NOMO-1 treated with DMSO at 0.1 percent for 48 hours (cell line): ENCODE measurements around the gene PCYT2.

ENCODE experiments used
- DNase-seq: peaks from one replicate; lab custom pipeline; 2025; ENCODE audit not compliant: unreplicated experiment; lab: John Stamatoyannopoulos, UW

PCYT2 gene

DNA sequence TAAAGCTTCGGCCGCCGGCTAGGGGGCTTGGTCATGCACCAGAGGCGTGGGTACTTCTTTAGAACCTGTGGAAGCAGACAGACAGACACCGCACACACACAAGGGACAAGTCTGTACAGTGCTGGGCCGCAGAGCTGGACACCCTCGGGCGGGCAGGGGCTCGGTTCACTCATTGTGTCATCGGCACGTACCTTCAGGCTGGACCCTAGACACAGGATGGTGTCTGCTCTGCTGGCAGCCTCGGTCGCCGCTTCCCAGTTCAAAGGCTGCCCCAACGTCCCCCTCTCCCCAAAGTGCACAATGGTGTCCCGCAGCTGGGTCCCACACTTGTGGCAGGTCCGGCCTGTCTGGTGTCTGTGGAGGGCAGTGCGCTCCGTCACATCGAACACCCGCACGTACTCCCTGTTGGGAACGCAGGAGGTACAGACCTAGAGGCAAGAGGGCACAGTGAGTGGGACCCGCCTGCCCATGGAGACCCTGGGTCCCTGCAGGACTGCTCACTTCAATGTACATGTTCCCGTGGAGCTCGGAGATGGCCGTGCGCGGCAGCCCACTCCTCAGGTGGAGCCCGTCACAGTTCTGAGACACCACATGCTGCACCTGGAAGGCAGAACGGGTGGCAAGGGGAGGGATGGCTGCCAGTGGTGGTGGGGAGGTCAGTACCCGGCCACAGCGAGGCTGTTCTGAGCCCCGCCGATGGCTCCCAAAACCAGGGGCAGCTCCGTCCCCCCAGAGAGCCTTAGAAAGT is 3.1 kb upstream of the PCYT2 start:
- DNase-seq = no peak

DNA sequence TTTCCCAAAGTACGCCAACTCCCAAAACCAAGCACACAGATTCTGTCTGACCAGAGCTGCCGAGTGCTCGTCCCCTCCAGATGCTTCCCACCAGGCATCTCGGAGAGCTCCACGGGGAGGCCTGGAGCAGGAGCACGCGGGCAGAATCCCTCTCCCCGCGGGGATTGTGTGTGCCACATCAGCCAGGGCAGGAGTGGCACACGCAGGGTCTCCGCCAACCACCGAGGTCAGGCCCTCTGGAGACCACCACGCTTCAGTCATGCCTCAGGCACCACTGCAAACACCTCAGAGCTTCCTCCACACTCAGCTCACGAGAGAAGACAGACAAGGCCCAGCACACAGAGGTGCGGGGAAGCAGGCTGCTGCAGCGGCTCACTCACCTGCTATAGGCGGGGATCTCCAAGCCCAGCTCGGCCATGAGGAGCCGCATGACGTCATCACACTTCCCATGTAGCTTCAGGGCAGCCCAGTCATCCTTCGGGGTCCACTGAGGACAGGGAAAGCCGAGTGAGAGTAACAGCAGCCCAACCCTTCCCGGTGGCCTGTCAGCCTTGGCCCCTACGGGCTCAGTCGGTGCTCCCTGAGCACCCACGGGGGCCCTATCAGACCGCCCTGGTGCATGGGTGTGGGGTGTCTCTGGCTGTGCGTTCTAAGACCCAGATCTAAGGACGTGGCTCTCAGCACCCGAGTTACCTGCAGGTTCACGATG is 2.3 kb upstream of the PCYT2 start:
- no peak for DNase-seq

DNA sequence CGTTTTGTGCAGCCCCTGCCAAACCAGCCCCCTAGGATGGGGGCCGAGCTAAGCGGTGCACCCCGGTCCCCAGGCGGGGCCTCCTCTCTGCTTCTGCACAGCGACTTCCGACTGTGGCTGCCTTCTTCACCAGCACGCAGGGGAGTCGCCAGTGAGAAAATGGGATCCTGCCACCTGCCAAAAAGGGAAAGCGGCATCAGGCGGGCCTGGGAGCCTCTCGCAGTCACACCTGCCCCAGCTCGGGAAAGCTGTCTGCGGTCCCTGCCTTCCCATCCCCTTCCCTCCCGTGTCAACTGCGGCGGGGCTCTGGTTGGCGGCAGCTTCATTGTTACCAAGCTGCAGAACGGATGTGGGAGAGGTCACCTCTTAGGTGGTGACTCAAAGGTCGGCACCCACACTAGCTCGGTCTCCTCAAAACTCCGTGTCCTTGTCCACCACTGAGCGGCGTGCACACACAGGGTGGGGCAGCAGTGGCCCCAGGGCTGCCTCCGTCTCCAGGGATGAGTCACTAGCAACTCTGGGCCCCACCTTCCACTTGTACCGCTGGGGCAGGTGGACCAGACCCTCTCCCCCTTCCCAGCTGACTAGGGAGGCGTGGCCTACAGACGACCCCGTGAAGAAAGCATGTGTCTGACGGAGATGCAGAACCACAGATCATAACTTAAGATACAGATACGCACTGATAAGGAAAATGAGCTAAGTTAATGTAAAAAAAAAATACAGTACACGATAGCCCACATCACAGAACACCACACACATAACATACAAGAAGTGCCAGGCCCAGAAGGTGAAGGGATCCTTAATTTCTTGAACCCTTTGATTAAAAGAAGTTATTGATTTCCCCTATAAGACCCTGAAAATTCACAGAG is 1.5 kb upstream of the PCYT2 start:
- no peak for DNase-seq

DNA sequence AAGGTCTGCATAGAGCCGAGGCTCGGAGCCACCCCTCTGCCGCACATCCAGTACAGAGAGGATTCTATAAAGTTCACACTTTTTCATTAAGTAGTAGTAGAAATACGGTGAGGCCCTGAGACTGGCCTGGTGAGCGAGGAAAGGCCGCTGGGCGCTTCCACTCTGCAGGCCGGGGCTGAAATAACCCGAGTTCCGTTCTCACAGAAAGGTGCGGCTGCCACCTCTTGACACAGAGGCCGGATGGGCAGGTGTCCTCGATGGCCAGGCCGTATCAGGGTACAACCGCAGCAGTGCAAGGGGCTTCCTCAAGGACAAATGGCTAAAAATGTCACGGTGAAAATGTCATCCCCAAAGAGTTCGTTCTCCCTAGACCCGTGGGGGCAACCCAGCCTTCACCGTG is 770 bp upstream of the PCYT2 start:
- no peak for DNase-seq

DNA sequence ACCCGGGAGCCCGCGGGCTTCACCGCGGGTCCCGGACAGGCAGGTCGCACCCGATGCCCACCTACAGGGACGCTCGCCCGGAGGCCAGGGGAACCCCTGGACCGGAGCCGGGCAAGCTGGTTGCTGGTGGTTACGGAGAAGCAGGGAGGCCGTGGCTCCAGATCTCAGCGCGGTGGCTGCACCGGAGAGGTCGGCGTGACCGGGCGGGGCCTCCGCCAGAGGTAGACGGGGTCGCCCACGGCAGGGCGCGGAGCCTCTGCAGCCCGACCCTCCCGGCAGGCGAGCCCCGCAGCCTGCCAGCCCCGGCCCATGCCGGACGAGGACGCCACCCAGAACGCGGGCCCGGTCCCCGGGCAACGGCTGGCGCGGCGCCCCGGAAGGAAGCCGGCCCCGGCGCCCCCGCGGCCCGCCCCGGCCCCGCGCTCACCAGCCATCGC is 341 bp downstream of the PCYT2 start:
- no peak for DNase-seq

DNA sequence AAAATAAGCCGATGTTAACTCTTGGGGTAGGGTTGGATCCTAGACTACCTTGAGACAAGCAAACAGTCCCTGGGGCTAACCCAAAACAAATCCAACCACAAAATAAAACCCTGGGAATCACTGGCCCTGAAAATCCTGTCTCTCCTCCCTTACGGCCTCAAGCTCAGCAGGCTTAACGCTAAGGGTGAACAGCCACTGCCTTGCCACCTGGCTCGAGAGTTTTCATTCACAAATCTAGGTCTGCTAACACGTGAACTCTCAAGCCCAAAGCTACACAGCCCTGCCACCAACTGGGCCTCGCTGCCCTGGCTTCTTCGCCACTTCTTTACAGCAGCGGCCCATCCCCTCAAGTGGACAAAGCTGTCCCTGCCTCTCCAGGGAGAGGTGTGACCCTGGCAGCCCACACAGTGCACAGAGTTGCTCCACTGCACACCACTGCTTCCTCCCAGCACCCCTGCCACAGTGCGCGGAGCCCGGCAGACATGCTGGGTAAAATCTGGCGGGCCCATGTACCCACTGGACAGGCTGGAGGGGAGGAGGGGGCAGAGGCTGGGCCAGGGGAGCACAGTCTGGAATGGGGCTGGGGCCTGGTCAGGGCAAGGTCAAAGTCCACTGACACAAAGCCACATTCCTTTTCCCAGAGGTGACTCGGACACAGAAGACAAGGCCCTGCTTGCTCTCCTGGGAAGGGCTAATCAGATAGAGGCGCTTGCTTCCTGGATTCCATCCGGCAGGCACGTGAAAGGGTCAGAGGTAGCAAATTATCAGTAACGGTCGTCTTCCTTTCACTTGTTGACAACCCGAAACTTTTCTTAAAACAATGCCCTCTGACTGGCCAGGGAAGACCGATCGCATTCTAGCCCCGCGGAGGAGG is 996 bp downstream of the PCYT2 start:
- no peak for DNase-seq

DNA sequence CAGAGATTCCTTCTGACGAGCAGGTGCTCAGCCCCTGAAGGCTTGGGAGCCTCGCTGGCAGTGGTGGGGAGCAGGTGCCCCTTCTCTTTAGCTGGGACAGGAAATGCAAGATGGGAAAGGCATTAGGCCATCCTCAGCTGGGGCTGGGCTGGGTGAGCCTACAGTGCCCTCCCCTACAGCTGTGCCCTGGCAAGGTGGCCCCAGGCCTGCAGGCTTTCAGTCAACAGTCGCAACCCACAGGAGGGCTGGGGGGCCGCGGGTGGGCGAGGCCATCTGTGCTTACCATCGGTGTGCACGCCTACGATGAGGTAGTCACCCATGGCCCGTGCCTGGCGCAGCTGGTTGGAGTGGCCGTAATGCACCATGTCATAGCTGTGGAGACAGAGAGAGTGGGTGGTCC is 2.0 kb downstream of the PCYT2 start:
- no peak for DNase-seq

DNA sequence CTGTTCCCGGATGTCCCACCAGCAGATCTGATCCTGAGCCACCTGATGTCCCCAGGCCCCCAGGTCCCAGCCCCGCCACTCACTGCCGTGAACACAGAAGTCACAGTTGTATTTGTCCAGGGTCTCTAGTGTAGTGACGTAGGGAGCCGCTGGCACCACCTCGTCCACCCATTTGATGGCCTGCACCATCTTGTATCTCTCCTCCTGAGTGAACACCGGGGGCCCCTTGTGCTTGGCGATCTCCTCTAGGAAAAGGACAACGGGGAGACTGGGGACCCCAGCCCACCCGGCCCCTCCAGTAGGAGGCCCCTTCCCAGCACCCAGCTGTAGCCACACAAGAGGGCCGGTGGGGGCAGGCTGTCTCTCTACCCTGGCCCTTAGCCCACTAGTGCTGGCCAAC is 2.4 kb downstream of the PCYT2 start:
- DNase-seq = no peak

DNA sequence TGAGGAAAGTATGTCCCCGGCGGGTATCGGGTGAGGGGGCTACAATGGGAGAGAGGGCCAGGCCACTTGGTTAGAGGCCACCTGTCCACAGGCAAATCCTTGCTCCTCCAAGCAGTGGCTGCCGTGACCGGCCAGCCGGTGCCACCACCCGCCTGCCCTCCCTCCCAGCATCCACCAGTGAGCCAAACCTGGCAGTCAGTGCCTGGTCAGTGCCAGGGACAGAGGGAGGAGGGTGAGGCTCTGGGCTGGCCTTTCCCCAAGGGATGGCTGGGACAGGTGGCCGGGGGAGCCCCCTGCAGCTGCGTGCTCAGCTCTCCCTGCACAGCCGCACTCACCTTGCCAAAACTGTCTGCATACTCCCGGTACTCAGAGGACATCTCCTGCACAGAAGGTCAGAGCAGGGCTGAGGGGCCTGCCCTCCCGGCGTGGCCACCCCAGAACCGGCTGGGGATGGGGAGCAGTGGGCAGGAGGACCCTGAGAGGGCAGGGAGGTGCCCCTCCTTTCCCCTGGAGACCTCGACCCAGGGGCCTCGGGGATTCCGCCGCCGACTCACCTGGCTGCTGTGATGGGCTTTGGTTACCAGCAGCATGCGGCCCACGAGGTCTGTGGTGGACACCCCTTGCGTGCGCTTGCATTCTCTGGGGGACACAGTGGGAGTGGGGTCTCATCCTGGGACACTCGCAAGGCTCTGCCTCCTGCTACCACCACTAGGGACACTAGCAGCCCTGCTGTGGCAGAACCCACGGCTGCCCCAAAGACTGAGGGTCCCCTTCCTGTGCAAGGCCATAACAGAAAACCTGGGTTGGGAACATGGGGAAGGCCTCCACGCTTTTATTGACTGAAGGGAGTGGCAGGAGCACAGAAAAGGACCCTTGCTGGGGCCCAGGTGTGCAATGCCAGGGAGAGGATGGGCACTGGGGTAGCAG is 3.7 kb downstream of the PCYT2 start:
- DNase-seq = no peak

DNA sequence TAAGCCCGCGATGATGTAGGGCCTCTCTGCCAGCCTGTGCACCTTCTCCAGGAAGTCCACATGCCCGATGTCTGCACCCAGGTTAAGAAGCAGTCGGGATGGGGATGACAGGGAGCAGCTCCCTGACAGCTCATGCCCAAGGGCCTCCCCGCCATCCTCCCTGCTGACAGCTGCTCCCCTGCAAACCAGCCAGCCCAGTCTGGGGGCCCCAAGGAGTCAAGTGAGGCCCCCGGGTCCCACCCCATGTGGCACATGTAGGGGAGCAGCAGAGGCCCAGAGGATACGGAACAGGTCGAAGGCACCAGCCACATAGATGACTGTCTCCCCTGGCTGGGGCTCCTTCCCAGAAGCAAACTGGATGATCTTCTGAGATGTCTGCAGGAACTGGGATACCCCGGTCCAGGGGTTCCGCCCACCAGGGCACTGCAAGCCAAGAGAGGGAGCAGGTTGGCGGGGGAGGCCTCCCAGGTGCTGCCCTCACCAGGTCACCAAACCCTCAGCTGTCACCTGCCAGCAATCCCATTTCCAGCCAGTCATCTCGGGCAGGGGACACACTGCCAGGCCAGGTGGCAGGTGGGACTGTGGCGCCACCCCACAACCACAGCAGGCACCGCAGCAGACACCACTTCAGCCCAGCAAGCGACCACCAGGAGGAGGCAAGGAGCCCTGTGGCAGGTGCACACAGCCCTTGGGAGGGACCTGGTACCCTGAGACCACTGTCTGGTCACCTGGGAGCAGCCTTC is 4.6 kb downstream of the PCYT2 start:
- DNase-seq = no peak

DNA sequence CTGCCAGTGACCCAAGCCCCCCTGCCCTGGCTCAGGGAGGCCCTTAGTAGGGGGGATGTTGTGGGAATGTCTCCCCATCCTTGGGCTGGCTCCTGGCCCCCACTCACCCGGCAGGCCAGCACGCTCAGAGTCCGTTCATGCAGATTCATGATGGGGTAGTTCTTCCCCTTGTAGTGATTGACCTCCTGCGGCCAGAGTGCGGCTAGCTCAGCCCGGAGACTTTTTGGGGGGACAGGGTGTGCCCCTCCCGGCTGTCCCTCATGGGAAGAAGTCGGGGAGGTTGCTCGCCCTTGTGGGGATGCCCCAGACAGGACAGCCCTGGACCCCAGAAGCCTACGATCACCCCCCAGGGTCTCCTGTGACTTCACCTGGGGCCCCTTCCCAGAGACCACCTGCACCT is 5.2 kb downstream of the PCYT2 start:
- no peak for DNase-seq

DNA sequence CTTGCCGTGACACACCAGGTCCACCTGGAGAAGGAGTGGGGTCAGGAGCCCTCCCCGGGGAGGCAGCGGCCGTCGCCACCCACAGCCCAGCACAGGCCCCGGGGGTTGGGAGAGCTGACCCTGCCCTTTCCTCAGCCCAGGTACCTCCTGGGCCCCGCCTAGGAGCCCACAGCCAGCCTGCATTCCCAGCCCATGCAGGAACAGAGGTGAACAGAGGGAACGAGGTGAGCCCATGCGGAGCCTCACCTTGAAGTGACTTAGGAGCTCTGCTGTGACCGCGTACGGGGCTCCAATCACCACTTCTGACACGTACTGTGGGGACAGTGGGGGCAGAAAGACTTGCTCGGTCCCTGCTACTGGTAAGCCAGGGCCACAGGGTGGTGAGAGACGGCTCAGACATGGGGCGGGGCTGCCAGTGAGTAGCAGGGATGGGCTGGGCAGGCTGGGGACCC is 5.7 kb downstream of the PCYT2 start:
- no peak for DNase-seq

DNA sequence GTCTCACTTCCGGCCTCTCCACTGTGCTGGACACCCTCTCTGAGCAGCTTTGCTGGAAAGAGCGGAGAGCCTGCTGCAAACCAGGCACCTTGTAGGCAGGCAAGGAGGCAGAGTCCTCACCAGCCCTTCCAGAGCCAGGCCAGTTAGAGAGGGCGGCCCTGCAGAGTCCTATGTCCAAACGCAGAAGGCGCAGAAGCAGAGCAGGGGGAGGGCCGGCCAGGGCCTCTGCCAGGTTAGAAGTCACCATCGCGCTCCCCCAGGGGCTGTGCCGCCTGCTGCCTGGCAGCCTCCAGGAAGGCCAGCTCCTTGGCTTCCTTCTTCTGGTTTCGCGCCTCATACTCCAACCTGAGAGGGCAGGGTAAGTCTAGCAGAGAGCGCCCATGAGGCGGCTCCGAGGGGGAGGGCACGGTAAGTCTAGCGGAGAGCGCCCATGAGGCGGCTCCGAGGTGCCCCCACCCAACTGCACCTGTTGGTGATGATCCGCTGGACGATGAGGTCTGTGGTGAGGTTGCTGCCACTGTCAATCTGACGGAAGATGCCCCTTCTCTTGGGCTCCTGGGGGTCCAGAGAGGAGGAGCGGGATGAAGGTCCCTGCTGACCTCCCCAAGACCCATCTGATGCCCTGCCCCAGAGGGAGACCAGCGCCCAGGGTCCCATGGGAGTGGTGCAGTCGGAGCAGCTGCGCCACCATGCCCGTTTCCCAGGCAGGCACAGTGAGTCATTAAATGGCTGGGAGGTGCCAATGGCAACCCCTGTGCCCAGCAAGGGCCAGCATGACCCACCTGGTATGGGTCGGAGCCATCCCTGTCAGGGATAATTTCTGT is 6.4 kb downstream of the PCYT2 start:
- DNase-seq = no peak

DNA sequence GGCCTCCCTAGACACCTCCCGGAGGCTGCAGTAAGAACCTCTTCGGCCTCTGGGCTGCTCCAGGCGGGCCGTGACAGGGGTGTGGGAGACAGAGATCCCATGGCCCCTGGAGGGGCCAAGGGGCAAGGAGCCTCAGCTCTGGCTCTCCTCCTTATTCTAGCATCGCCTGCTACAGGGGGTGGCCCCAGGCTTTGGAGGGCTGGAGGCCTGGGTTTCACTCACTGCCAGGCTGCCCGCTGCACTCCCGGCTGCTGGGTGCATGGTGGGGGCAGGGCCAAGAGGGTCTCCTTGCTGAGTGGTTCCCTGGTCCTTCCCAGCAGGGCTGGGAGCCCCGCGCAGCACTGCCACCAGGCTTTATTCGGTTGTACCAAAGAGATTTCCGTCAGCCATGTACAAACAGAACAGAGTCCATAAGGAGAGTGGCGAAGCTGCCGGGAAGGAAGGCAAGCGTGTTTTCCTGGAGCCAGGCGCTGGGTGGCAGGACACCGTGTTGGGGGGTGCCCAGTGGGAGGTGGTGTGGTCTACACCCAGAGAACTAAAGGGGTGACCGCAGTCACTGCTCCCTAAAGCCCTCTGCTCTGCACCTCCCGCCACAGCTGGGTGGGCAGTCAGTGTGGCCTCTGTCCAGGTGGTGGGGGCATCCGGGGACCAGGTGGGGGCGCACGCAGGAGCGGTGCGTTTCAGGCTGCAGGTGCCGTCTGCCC is 7.2 kb downstream of the PCYT2 start:
- no peak for DNase-seq

DNA sequence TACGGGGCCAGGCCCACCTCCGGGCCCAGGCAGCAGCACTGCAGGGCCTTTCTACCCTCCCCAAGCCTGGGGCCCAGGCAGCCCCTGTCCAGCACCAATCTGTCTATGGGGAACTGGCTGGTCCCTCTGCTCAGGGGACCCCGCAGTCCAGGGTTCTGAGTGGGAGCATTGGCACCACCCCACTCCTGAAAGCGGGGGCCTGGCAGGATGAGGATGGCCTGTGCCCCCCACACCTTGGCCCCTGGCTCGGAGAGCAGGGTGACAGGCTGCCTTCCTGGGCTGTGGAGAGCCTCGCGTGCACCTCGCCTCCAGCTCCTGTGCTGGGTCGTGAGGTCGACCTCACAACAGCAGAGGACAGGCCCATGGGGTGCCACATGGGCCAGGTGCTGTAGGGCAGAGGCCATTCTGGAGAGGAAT is 7.8 kb downstream of the PCYT2 start:
- no peak for DNase-seq

DNA sequence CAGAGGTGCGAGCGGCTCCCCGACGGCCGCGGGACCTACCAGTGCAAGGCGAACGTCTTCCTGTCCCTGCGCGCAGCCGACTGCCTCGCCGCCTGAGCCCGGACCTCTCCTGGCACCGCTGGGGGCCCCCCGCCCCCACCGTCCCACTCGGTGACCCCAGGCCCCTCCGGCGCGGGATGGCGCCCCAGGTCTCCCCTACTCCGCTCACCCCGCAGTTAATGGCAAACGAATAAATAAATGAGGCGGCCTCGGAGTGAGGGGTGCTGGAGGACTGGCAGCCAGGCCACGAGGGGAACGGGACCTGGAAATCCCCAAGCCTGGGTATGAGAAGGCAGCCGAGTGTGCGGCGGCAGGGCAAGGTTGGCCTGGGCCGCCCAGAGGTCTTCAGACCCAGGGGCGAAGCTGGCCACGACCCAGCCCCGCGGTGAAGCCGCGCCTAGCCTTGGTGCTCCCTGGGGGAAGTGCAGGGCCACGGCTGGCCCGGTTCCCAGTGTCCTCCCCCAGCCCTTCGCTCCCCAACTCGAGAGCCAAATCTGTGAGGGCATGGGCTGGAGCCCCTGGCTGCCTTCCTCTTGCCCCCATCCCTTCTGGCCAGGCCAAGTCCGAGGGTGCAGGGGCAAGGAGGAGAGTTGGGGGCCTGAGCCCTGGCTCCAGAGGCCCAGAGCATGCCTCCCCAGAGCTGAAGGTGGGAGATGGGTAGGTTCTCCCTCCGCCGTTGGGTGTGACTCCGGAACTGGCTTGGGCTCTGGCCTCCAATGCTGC is 8.4 kb downstream of the PCYT2 start:
- DNase-seq = no peak
